Measurements from ENCODE around the gene NOS1AP. TPM values are rescaled to one million over a fixed set of nuclear protein-coding genes. Genes with fewer than 3 reads are reported as not detected.

The NOS1AP gene
- total and polyA plus RNA-seq, 9 of the 15 experiments (the other 6 are each of a cell fraction or from before 2014, with no cell fraction given), result 0.07 to 1.5 (median 0.22) TPM

GRCh38 chr1:162069334-162070093 lies at the start of gene NOS1AP (continued):
- TF ChIP-seq PRDM10 (IDR thresholded peaks at IDR 0.05; ENCODE audit: partially characterized antibody), result no peak
- no peak for TF ChIP-seq MTA3 (IDR thresholded peaks at IDR 0.05; ENCODE audit: borderline replicate concordance)
- no peak for TF ChIP-seq ARHGAP35 (IDR thresholded peaks at IDR 0.05; ENCODE audit: partially characterized antibody)
- TF ChIP-seq HCFC1 (IDR thresholded peaks at IDR 0.05; ENCODE audit: low read depth, low read length), result no peak
- TF ChIP-seq ZNF583 (CRISPR knock-in tag; IDR thresholded peaks at IDR 0.05), result no peak
- TF ChIP-seq RBM25 (IDR thresholded peaks at IDR 0.05; ENCODE audit: low read depth, low read length, severe bottlenecking), result no peak
- TF ChIP-seq CBFA2T2 (conservative IDR thresholded peaks at IDR 0.05), result no peak
- peak; percentile 26 to 60 for TF ChIP-seq E2F6 (IDR thresholded peaks at IDR 0.05; ENCODE audit: borderline replicate concordance in 1 of 2, extremely low read depth in 1 of 2, insufficient read depth in 1 of 2, insufficient read length in 1 of 2, low read depth in 1 of 2, low read length in 1 of 2, poor library complexity in 1 of 2, severe bottlenecking in 1 of 2)
- no peak for TF ChIP-seq BHLHE40 (IDR thresholded peaks at IDR 0.05; ENCODE audit: low read length)
- peak; percentile 62; the same call in 1 of the 2 replicates for TF ChIP-seq KDM2B (CRISPR knock-in tag; IDR thresholded peaks at IDR 0.05)
- no peak for TF ChIP-seq SNRNP70 (optimal IDR thresholded peaks at IDR 0.05; ENCODE audit: low read depth, low read length)
- TF ChIP-seq ZHX1 (conservative IDR thresholded peaks at IDR 0.05; ENCODE audit: low read length), result no peak
- no peak for TF ChIP-seq DLX4 (CRISPR knock-in tag; IDR thresholded peaks at IDR 0.05)
- no peak for TF ChIP-seq FOSL1 (tag; conservative IDR thresholded peaks at IDR 0.05)
- TF ChIP-seq ZNF445 (CRISPR knock-in tag; IDR thresholded peaks at IDR 0.05; ENCODE audit: low read depth), result no peak
- no peak for TF ChIP-seq NUFIP1 (IDR thresholded peaks at IDR 0.05; ENCODE audit: partially characterized antibody)
- no peak for TF ChIP-seq GABPB2 (CRISPR knock-in tag; conservative IDR thresholded peaks at IDR 0.05)
- TF ChIP-seq U2AF2 (optimal IDR thresholded peaks at IDR 0.05; ENCODE audit: low read depth, low read length), result no peak
- TF ChIP-seq BCL6 (CRISPR knock-in tag; IDR thresholded peaks at IDR 0.05), result no peak
- peak; percentile 63 for TF ChIP-seq RBFOX2 (IDR thresholded peaks at IDR 0.05; ENCODE audit: low read depth, low read length)
- no peak for TF ChIP-seq POLR2B (IDR thresholded peaks at IDR 0.05; ENCODE audit: low read depth, partially characterized antibody)
- TF ChIP-seq PRMT5 (CRISPR knock-in tag; IDR thresholded peaks at IDR 0.05), result no peak
